Fibroblast of lung (primary cell): ENCODE data around the gene ERCC1.

Experiments used
- CTCF ChIP-seq, 2 donors: IDR thresholded peaks in 1 of 2; conservative IDR thresholded peaks in 1 of 2; 1 replicate in 1 of 2; 2 replicates in 1 of 2; pipeline ENCODE4 v1.5.1; 2011 to 2012; ENCODE audit warnings: low read length in 2 of 2, control low read depth in 1 of 2, inconsistent platforms in 1 of 2, low read depth in 1 of 2, mild to moderate bottlenecking in 1 of 2
- EZH2 ChIP-seq: IDR thresholded peaks from 2 replicates; pipeline ENCODE4 v1.5.1; 2012; ENCODE audit warnings: low read length, control low read depth, mild to moderate bottlenecking; ENCODE audit errors: missing control alignments

GRCh38 chr19:45439190-45439568 lies 15.5 kb upstream of the ERCC1 start:
- TF ChIP-seq EZH2 (no peak), CTCF (conservative IDR thresholded peaks at IDR 0.05 in 1 of 2, IDR thresholded peaks at IDR 0.05 in 1 of 2; ENCODE audit: low read depth in 1 of 2, low read length in 2 of 2) (no peak)
